HepG2 (cell line): ENCODE measurements around the gene VEZT. TPM values are rescaled to one million over a fixed set of nuclear protein-coding genes. Genes with fewer than 3 reads are reported as not detected.

ENCODE experiments used
- ARID3A ChIP-seq: IDR thresholded peaks from 2 replicates; pipeline ENCODE4 v1.6.1; 2012; ENCODE audit warnings: low read depth, low read length, improper control_type of control experiment
- BHLHE40 ChIP-seq: IDR thresholded peaks from 2 replicates; pipeline ENCODE4 v1.6.1; 2011; ENCODE audit warnings: low read length, improper control_type of control experiment
- CEBPG ChIP-seq: IDR thresholded peaks from 2 replicates; pipeline ENCODE4 v1.6.1; 2016
- FOXK2 ChIP-seq: fragments of 450-650 bp; IDR thresholded peaks from 2 replicates; pipeline ENCODE4 v1.6.1; 2016
- GPBP1L1 ChIP-seq: sonication (generic); formaldehyde crosslinking; IDR thresholded peaks from 2 replicates; pipeline ENCODE4 v1.5.0; 2020; ENCODE audit warnings: mild to moderate bottlenecking, missing genetic modification reagents
- PAXIP1 ChIP-seq: sonication (generic); formaldehyde crosslinking; conservative IDR thresholded peaks from 2 replicates; pipeline ENCODE4 v1.4.0; 2020; ENCODE audit warnings: mild to moderate bottlenecking, missing genetic modification reagents, moderate library complexity
- PRDM15 ChIP-seq: sonication (generic); formaldehyde crosslinking; IDR thresholded peaks from 2 replicates; pipeline ENCODE4 v1.4.0; 2020; ENCODE audit warnings: missing genetic modification reagents
- PRPF4 ChIP-seq: fragments of 200-400 bp; formaldehyde crosslinking; IDR thresholded peaks from 2 replicates; pipeline ENCODE4 v1.6.1; 2016; ENCODE audit warnings: low read length, low read depth; ENCODE audit not compliant: poor library complexity, severe bottlenecking
- SAFB2 ChIP-seq: sonication (generic); formaldehyde crosslinking; IDR thresholded peaks from 2 replicates; pipeline ENCODE4 v1.5.1; 2020; ENCODE audit warnings: missing genetic modification reagents, low read depth, mild to moderate bottlenecking, borderline replicate concordance
- SNAI1 ChIP-seq: sonication (generic); formaldehyde crosslinking; IDR thresholded peaks from 2 replicates; pipeline ENCODE4 v1.5.0; 2020; ENCODE audit warnings: mild to moderate bottlenecking, missing genetic modification reagents, borderline replicate concordance
- SOX5 ChIP-seq: IDR thresholded peaks from 2 replicates; pipeline ENCODE4 v1.6.1; 2016; ENCODE audit warnings: borderline replicate concordance
- SRY ChIP-seq: sonication (generic); formaldehyde crosslinking; IDR thresholded peaks from 2 replicates; pipeline ENCODE4 v1.8.0; 2022; ENCODE audit warnings: mild to moderate bottlenecking, missing genetic modification reagents
- TFDP1 ChIP-seq: IDR thresholded peaks from 2 replicates; pipeline ENCODE4 v1.6.1; 2016; ENCODE audit warnings: missing compliant biosample characterization, missing genetic modification reagents, borderline replicate concordance
- ZFY ChIP-seq: sonication (generic); formaldehyde crosslinking; IDR thresholded peaks from 2 replicates; pipeline ENCODE4 v1.4.0; 2020; ENCODE audit warnings: missing genetic modification reagents
- ZIK1 ChIP-seq: sonication (generic); formaldehyde crosslinking; IDR thresholded peaks from 2 replicates; pipeline ENCODE4 v1.5.0; 2020; ENCODE audit warnings: mild to moderate bottlenecking, low read depth, missing genetic modification reagents, borderline replicate concordance
- ZNF7 ChIP-seq: IDR thresholded peaks from 2 replicates; pipeline ENCODE4 v1.6.1; 2016; ENCODE audit warnings: missing biosample characterization, missing genetic modification reagents
- ZNF703 ChIP-seq: sonication (generic); formaldehyde crosslinking; IDR thresholded peaks from 2 replicates; pipeline ENCODE4 v1.5.1; 2020; ENCODE audit warnings: missing genetic modification reagents, mild to moderate bottlenecking, moderate library complexity, borderline replicate concordance
- polyA plus RNA-seq, 8 experiments: library from polyadenylated mRNA; depleted of rRNA in 3 of 8; stranded (reverse) in 7 of 8; unstranded in 1 of 8; fragments of >200 nt; fragmentation: Illumina TruSeq in 4 of 8; extraction: Trizol in 4 of 8; gene quantifications; 2 replicates each; pipeline versions ENCODE4 v1.2.1 to v1.2.3, GENCODE V29; 2011 to 2016; ENCODE audit warnings: low read depth in 4 of 8, missing spikeins in 1 of 8, mixed read lengths in 1 of 8; ENCODE audit not compliant: insufficient read depth in 1 of 8
- total RNA-seq, 5 experiments: library from RNA; depleted of rRNA; stranded (reverse); fragments of >200 nt; fragmentation: Illumina TruSeq; extraction: Trizol; gene quantifications; 2 replicates each; pipeline ENCODE4 v1.2.3, GENCODE V29; 2016; ENCODE audit warnings: low read depth in 1 of 5

VEZT gene
- total and polyA plus RNA-seq, 2 of the 13 experiments (the other 11 are each of a cell fraction or from before 2014, with no cell fraction given): 35.5 to 51.6 TPM

GRCh38 chr12:95336387-95337067, 118.9 kb downstream of the VEZT start (continued):
- TF ChIP-seq PAXIP1 (CRISPR knock-in tag) (peak; percentile 46; the same call in 1 of the 2 replicates), SOX5 (peak; percentile 38; the same call in 1 of the 2 replicates), GPBP1L1 (no peak), BHLHE40 (no peak), ZNF703 (CRISPR knock-in tag) (no peak), PRDM15 (CRISPR knock-in tag) (no peak), ZFY (CRISPR knock-in tag) (0 out of 2 replicates have a peak, but pooled peaks have one; percentile 25), ZIK1 (CRISPR knock-in tag) (no peak), SAFB2 (no peak), ZNF7 (CRISPR knock-in tag) (no peak), SRY (CRISPR knock-in tag) (no peak), FOXK2 (no peak), ARID3A (0 out of 2 replicates have a peak, but pooled peaks have one; percentile 55), TFDP1 (peak; percentile 39; the same call in 1 of the 2 replicates), CEBPG (CRISPR knock-in tag) (0 out of 2 replicates have a peak, but pooled peaks have one; percentile 10), PRPF4 (no peak), SNAI1 (CRISPR knock-in tag) (no peak)
